Liver (tissue), 9 donors: ENCODE results near the gene MYO9B. TPM values are rescaled to one million over a fixed set of nuclear protein-coding genes. Genes with fewer than 3 reads are reported as not detected.

Source experiments
- DNase-seq: peaks from one replicate; pipeline ENCODE4 v3.0.0-alpha.2; 2017; ENCODE audit warnings: low spot score
- H3K27ac ChIP-seq, 2 donors: one replicate each; pipeline ENCODE4 v1.7.0; 2013; ENCODE audit warnings: inconsistent platforms in 2 of 2, low read length in 2 of 2, control low read depth in 1 of 2, low read depth in 1 of 2, mild to moderate bottlenecking in 1 of 2
- H3K27me3 ChIP-seq, 4 donors: one replicate each; pipeline versions ENCODE4 v1.6.1 to v1.7.0; 2013; ENCODE audit warnings: low read length in 3 of 4, inconsistent platforms in 1 of 4, mild to moderate bottlenecking in 1 of 4, moderate library complexity in 1 of 4; ENCODE audit not compliant: control insufficient read depth in 4 of 4, insufficient read depth in 4 of 4
- H3K36me3 ChIP-seq, 4 donors: one replicate each; pipeline versions ENCODE4 v1.6.1 to v1.7.0; 2013; ENCODE audit warnings: low read length in 3 of 4, mild to moderate bottlenecking in 3 of 4, low read depth in 1 of 4, moderate library complexity in 1 of 4; ENCODE audit not compliant: control insufficient read depth in 4 of 4, insufficient read depth in 3 of 4
- H3K4me1 ChIP-seq, 4 donors: one replicate each; pipeline versions ENCODE4 v1.6.1 to v1.7.0; 2013; ENCODE audit warnings: low read length in 3 of 4, mild to moderate bottlenecking in 3 of 4, moderate library complexity in 1 of 4; ENCODE audit not compliant: control insufficient read depth in 4 of 4, insufficient read depth in 4 of 4
- H3K4me3 ChIP-seq, 3 donors: one replicate each; pipeline versions ENCODE4 v1.6.1 to v1.7.0; 2013; ENCODE audit warnings: low read length in 3 of 3, control low read depth in 1 of 3, low read depth in 1 of 3, mild to moderate bottlenecking in 1 of 3
- H3K9ac ChIP-seq, 2 donors: one replicate each; pipeline ENCODE4 v1.7.0; 2013; ENCODE audit warnings: low read length in 2 of 2, mild to moderate bottlenecking in 2 of 2, moderate library complexity in 2 of 2, control low read depth in 1 of 2, low read depth in 1 of 2
- H3K9me3 ChIP-seq, 4 donors: one replicate each; pipeline versions ENCODE4 v1.6.1 to v1.7.0; 2013; ENCODE audit warnings: low read length in 3 of 4; ENCODE audit not compliant: control insufficient read depth in 4 of 4
- ATF3 ChIP-seq: IDR thresholded peaks from 2 replicates; pipeline ENCODE4 v1.6.1; 2016; ENCODE audit warnings: antibody characterized with exemption
- EGR1 ChIP-seq, 2 donors: IDR thresholded peaks; 2 replicates each; pipeline ENCODE4 v1.6.1; 2016 to 2018; ENCODE audit warnings: antibody characterized with exemption in 2 of 2, low read depth in 2 of 2
- FOXA1 ChIP-seq: IDR thresholded peaks from 2 replicates; pipeline ENCODE4 v1.6.1; 2016; ENCODE audit warnings: antibody characterized with exemption
- FOXA2 ChIP-seq: IDR thresholded peaks from 2 replicates; pipeline ENCODE4 v1.6.1; 2016; ENCODE audit warnings: antibody characterized with exemption
- GABPA ChIP-seq, 2 donors: IDR thresholded peaks in 1 of 2; conservative IDR thresholded peaks in 1 of 2; 2 replicates each; pipeline ENCODE4 v1.6.1; 2016; ENCODE audit warnings: antibody characterized with exemption in 2 of 2, mild to moderate bottlenecking in 1 of 2, moderate library complexity in 1 of 2
- JUND ChIP-seq, 2 donors: IDR thresholded peaks; 2 replicates each; pipeline ENCODE4 v1.6.1; 2016; ENCODE audit warnings: antibody characterized with exemption in 2 of 2
- NR2F2 ChIP-seq: IDR thresholded peaks from 2 replicates; pipeline ENCODE4 v1.6.1; 2016; ENCODE audit warnings: antibody characterized with exemption
- RAD21 ChIP-seq, 2 donors: IDR thresholded peaks; 2 replicates each; pipeline ENCODE4 v1.6.1; 2016; ENCODE audit warnings: antibody characterized with exemption in 2 of 2, mild to moderate bottlenecking in 2 of 2
- REST ChIP-seq: IDR thresholded peaks from 2 replicates; pipeline ENCODE4 v1.6.1; 2016; ENCODE audit warnings: antibody characterized with exemption, mild to moderate bottlenecking
- SP1 ChIP-seq: IDR thresholded peaks from 2 replicates; pipeline ENCODE4 v1.6.1; 2018; ENCODE audit warnings: antibody characterized with exemption, mild to moderate bottlenecking
- YY1 ChIP-seq: IDR thresholded peaks from 2 replicates; pipeline ENCODE4 v1.6.1; 2016; ENCODE audit warnings: antibody characterized with exemption, mild to moderate bottlenecking
- WGBS: extraction: QIAGEN DNeasy Blood & Tissue Kit; methylation state at CpG from one replicate; pipeline ENCODE4 v1.1.7; 2013; 5-methylcytosine and 5-hydroxymethylcytosine counted together
- polyA plus RNA-seq, 2 donors: library from polyadenylated mRNA; stranded (reverse) in 1 of 2; unstranded in 1 of 2; fragments of 200-250 nt in 1 of 2; fragments of >200 nt in 1 of 2; fragmentation: Nextera tagmentation in 1 of 2; extraction: Ambion mirVana in 1 of 2; gene quantifications; one replicate each; pipeline versions ENCODE4 v1.2.1 to v1.2.3, GENCODE V29; 2013 to 2015
- total RNA-seq, 2 donors: library from RNA; depleted of rRNA; stranded (reverse); fragments of >200 nt; gene quantifications; one replicate each; pipeline ENCODE4 v1.2.3, GENCODE V29; 2014
- TF ChIP-seq, protein P1 (sequence below): IDR thresholded peaks from 2 replicates; pipeline ENCODE4 v1.6.1; 2016; ENCODE audit warnings: antibody characterized with exemption
- TF ChIP-seq, protein P2 (sequence below): fragments of 150-350 bp; IDR thresholded peaks from 2 replicates; pipeline ENCODE4 v1.5.1; 2017; ENCODE audit warnings: improper control_type of control experiment, low read depth, low read length; ENCODE audit not compliant: missing input control
- donor health status: healthy.
- donor health status: healthy.
- donor health status: healthy.
- donor health status: healthy.
- donor health status: healthy.

MYO9B gene
- total and polyA plus RNA-seq, 4 donors = 9.1 to 32.5 (median 21.0) TPM

- peak overlapping the region; percentile 32 to 59 for H3K27ac ChIP-seq
- DNase-seq = no peak
- no peaks in the 10 kb centered on the region for H3K27me3 ChIP-seq
- 94% methylated on average over 9 of the region's 9 CpGs for WGBS
- H3K9ac ChIP-seq = no peak overlapping the region
- H3K9me3 ChIP-seq = no peaks in the 10 kb centered on the region
- H3K4me3 ChIP-seq = no peak overlapping the region
- peaks cover 0 to 17% (median 4%) of the 10 kb centered on the region in 4 donors for H3K36me3 ChIP-seq
- TF ChIP-seq REST = no peak
- TF ChIP-seq RAD21 (IDR thresholded peaks at IDR 0.05) = no peak
- peaks cover 9 to 18% (median 16%) of the 10 kb centered on the region in 4 donors for H3K4me1 ChIP-seq
Measured at GRCh38 chr19:17098326-17098725, 22.7 kb downstream of the MYO9B start.

GRCh38 chr19:17101686-17102628, 26.4 kb downstream of the MYO9B start:
- Histone ChIP-seq H3K27me3 (no peaks in the 10 kb centered on the region), H3K4me3 (no peak overlapping the region), H3K36me3 (peaks cover 0 to 20% (median 4%) of the 10 kb centered on the region in 4 donors), H3K9me3 (no peaks in the 10 kb centered on the region), H3K4me1 (peaks cover 9 to 17% (median 15%) of the 10 kb centered on the region in 4 donors), H3K9ac (no peak overlapping the region), H3K27ac (no peak overlapping the region)
- TF ChIP-seq FOXA1 (no peak), EGR1 (IDR thresholded peaks at IDR 0.05; ENCODE audit: low read depth in 2 of 2) (no peak), RAD21 (IDR thresholded peaks at IDR 0.05) (no peak), YY1 (no peak), NR2F2 (no peak), JUND (IDR thresholded peaks at IDR 0.05) (no peak), GABPA (IDR thresholded peaks at IDR 0.05 in 1 of 2, conservative IDR thresholded peaks at IDR 0.05 in 1 of 2) (no peak), SP1 (no peak), ATF3 (no peak), REST (no peak), FOXA2 (no peak)
- TF ChIP-seq, protein P1, sequence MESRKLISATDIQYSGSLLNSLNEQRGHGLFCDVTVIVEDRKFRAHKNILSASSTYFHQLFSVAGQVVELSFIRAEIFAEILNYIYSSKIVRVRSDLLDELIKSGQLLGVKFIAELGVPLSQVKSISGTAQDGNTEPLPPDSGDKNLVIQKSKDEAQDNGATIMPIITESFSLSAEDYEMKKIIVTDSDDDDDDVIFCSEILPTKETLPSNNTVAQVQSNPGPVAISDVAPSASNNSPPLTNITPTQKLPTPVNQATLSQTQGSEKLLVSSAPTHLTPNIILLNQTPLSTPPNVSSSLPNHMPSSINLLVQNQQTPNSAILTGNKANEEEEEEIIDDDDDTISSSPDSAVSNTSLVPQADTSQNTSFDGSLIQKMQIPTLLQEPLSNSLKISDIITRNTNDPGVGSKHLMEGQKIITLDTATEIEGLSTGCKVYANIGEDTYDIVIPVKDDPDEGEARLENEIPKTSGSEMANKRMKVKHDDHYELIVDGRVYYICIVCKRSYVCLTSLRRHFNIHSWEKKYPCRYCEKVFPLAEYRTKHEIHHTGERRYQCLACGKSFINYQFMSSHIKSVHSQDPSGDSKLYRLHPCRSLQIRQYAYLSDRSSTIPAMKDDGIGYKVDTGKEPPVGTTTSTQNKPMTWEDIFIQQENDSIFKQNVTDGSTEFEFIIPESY = no peak
- TF ChIP-seq, protein P2, sequence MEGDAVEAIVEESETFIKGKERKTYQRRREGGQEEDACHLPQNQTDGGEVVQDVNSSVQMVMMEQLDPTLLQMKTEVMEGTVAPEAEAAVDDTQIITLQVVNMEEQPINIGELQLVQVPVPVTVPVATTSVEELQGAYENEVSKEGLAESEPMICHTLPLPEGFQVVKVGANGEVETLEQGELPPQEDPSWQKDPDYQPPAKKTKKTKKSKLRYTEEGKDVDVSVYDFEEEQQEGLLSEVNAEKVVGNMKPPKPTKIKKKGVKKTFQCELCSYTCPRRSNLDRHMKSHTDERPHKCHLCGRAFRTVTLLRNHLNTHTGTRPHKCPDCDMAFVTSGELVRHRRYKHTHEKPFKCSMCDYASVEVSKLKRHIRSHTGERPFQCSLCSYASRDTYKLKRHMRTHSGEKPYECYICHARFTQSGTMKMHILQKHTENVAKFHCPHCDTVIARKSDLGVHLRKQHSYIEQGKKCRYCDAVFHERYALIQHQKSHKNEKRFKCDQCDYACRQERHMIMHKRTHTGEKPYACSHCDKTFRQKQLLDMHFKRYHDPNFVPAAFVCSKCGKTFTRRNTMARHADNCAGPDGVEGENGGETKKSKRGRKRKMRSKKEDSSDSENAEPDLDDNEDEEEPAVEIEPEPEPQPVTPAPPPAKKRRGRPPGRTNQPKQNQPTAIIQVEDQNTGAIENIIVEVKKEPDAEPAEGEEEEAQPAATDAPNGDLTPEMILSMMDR = no peak
- no peak for DNase-seq
- 96% methylated on average over 59 of the region's 59 CpGs for WGBS
